BJ (cell line): ENCODE results near the gene MVB12B. TPM values are rescaled to one million over a fixed set of nuclear protein-coding genes. Genes with fewer than 3 reads are reported as not detected.

Source experiments
- CTCF ChIA-PET: fragments of 350-600 bp; formaldehyde crosslinking; extraction: SDS; loops from one replicate; lab custom pipeline; 2021; ENCODE audit warnings: antibody characterized with exemption, inconsistent platforms; lab: Yijun Ruan, JAX
- POLR2A ChIA-PET: fragments of 300-600 bp; sonication (Branson Sonifier 250); formaldehyde crosslinking; extraction: SDS; loops from one replicate; lab custom pipeline; 2021; ENCODE audit warnings: antibody characterized with exemption; lab: Charles Lee
- DNase-seq: peaks from one replicate; pipeline ENCODE4 v3.0.0-alpha.2; 2011; ENCODE audit warnings: low read depth
- H3K27me3 ChIP-seq: 2 replicates; pipeline ENCODE4 v1.6.0; 2011; ENCODE audit warnings: low read length; ENCODE audit not compliant: control insufficient read depth, insufficient read depth
- H3K36me3 ChIP-seq: 2 replicates; pipeline ENCODE4 v1.5.1; 2011; ENCODE audit warnings: low read length; ENCODE audit not compliant: control insufficient read depth, insufficient read depth
- H3K4me3 ChIP-seq: 2 replicates; pipeline ENCODE4 v1.5.1; 2011; ENCODE audit warnings: low read depth, mild to moderate bottlenecking, control low read depth, low read length
- polyA plus RNA-seq: library from polyadenylated mRNA; depleted of rRNA; stranded (reverse); fragments of >200 nt; gene quantifications from 2 replicates; pipeline ENCODE4 v1.2.3, GENCODE V29; 2011
- TF ChIP-seq, protein P1 (sequence below): IDR thresholded peaks from 2 replicates; pipeline ENCODE4 v1.5.1; 2011; ENCODE audit warnings: low read depth, mild to moderate bottlenecking, control low read depth, inconsistent platforms, low read length, moderate library complexity; ENCODE audit not compliant: insufficient read depth

Gene MVB12B
- polyA plus RNA-seq, 1 experiment = 2.7 TPM

DNA sequence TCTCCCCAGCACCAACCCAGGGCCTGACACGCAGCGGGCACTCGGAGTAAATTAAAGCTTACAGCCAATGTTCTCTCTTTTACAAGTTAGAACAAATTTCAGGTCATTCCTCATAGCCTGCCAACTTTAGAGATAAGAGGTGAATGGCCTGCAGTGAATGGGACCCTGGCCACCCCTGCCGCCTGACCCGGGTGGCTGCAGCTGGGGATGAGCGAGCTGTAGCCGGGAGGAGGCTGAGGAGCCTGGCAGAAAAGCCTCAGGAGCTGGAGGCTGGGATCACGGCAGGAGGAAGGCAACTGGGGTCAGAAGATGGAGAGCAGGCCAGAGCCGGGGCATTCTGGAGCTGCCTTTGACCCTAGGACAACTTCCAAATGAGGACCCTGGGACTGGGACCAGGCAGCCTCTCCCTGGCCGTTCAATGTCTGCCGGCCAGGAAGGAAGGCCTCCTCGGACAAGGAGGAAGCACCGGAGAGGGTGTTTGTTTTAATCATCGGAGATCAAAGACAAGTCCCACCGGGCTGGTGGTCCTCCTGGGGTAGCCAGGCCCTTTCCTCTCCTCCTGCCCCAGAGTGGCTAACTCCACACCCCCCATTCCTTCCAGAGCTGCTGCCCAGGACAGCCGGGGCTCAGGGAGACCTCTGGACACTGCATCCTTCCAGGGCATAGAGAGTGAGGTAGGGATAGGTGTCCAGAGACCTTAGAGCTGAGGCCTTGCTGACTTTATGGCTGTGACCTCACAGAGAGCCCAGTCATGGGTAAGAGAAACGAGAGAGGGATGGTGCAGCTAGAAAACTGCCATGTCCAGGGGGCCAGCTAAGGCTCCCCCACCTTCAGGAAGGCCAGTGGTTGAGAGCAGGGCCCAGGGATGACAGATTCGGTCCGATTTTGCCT is 199.8 kb downstream of the MVB12B start:
- Histone ChIP-seq H3K4me3 (no peak overlapping the region), H3K27me3 (peaks cover 5% of the 10 kb centered on the region), H3K36me3 (no peaks in the 10 kb centered on the region)
- ChIA-PET POLR2A (no interaction called here), CTCF (interaction anchor here (0.8 to 1.6 kb wide), 6 partner anchors 8 to 128 kb away, joined by 3 to 5 read pairs (median 3); no protein-coding TSS in a partner anchor)
- no peak for DNase-seq
- TF ChIP-seq, protein P1, sequence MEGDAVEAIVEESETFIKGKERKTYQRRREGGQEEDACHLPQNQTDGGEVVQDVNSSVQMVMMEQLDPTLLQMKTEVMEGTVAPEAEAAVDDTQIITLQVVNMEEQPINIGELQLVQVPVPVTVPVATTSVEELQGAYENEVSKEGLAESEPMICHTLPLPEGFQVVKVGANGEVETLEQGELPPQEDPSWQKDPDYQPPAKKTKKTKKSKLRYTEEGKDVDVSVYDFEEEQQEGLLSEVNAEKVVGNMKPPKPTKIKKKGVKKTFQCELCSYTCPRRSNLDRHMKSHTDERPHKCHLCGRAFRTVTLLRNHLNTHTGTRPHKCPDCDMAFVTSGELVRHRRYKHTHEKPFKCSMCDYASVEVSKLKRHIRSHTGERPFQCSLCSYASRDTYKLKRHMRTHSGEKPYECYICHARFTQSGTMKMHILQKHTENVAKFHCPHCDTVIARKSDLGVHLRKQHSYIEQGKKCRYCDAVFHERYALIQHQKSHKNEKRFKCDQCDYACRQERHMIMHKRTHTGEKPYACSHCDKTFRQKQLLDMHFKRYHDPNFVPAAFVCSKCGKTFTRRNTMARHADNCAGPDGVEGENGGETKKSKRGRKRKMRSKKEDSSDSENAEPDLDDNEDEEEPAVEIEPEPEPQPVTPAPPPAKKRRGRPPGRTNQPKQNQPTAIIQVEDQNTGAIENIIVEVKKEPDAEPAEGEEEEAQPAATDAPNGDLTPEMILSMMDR = no peak

DNA sequence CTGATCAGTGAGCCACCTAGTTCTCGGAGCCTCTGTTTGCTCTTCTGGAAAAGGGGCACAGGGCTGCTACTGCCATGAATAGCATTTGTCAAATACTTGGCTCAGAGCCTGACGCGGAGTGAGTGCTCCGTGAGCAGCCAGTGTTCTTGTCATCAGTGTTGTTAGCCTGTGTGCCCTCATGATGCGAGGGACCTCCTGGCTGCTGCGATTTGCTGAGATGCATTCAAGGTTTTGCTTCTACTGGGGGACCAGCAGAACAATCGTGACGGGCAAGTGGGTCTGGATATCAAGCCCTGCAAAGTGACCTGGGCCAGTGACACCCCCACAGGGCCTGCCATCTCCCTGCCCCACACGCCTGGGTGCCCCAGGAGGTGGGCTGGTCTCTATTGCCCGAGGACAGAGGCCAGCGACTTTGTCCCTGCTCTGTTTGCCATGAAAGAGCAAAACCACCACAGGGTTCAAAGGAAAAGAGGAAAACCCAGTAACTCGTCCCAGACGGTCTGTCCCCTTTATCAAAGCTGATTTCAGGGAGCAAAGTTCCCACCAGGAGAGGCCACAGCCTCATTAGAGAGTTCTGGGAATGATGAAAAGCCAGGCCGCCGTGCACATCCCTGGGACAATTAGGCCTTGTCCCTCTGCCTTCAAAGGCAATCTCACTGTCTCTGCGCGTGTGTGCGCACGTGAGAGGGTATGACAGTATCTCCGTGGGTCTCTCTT is 200.6 kb downstream of the MVB12B start:
- Histone ChIP-seq H3K27me3 (peaks cover 5% of the 10 kb centered on the region), H3K4me3 (no peak overlapping the region), H3K36me3 (no peaks in the 10 kb centered on the region)
- CTCF ChIA-PET = interaction anchor here (1.4 to 1.6 kb wide), 2 partner anchors 11 to 31 kb away, joined by 3 to 5 read pairs; no protein-coding TSS in a partner anchor
- no peak for DNase-seq
- TF ChIP-seq, protein P1 = no peak
- POLR2A ChIA-PET = no interaction called here

DNA sequence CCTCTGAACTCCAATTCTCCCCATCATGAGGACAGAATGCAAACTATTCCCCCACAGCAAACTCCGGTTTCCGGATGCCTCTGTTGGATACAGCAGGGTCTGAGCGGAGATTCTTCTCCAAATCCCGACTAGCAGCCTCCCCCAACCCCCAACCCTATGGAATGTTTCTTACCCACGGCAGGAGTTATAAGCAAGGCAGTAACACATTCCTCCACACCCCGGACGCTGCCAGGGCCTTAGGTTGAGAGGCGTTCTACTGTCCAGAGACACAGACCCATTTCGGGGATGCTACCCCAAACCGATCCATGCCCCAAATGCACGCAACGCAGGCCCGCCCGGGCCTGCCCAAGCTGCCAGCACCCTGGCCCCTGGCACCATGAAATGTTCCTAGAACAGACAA is 201.5 kb downstream of the MVB12B start:
- TF ChIP-seq, protein P1 = no peak
- ChIA-PET CTCF (interaction anchor here (1.0 to 1.4 kb wide), 2 partner anchors 10 kb away, joined by 3 read pairs; no protein-coding TSS in a partner anchor), POLR2A (no interaction called here)
- Histone ChIP-seq H3K27me3 (peaks cover 5% of the 10 kb centered on the region), H3K4me3 (no peak overlapping the region), H3K36me3 (no peaks in the 10 kb centered on the region)
- DNase-seq = no peak

DNA sequence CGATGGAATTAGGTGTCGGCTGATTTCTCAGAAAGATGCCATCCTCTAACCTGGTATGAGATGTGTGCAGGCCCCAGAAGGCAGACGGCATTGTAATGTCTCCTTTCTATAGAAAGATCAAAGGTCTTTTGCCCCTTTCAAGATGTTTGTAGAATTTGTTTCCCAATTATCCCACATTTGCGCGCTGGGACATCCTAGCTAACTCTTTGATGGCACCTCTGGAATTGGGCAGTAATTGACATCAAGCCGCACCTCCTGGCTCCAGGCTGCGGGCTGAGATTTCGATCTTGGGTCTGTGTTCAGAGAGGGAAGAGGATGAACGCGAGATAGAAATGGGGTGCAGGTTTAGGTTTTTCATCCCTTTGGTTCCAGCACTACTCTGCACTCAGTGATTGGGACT is 202.3 kb downstream of the MVB12B start:
- ChIA-PET CTCF (interaction anchor here (1.0 to 1.4 kb wide), 2 partner anchors 9 to 11 kb away, joined by 3 read pairs; no protein-coding TSS in a partner anchor), POLR2A (no interaction called here)
- peaks cover 7% of the 10 kb centered on the region for H3K27me3 ChIP-seq

More for the DNA sequence above, 202.3 kb downstream of the MVB12B start:
- H3K36me3 ChIP-seq = no peaks in the 10 kb centered on the region
- no peak for DNase-seq
- H3K4me3 ChIP-seq = no peak overlapping the region
- TF ChIP-seq, protein P1 = no peak
